Activated CD8-positive, alpha-beta memory T cell treated with anti-CD3 and anti-CD28 coated beads, Interleukin-2, amount 50 U/mL, for 24 hours (primary cell): ENCODE data around the gene POP7.
A peak's percentile ranks its signal among the peaks of the same experiment; 100 is the strongest.
"Not testable (repeated sequence)": the region's sequence is repeated elsewhere in the genome, so short reads cannot be mapped to it uniquely, and the experiment has no call there.

ENCODE experiments used
- DNase-seq: peaks from one replicate; pipeline ENCODE4 v3.0.0-alpha.2; 2020; ENCODE audit errors: extremely low read depth

POP7 gene

DNA sequence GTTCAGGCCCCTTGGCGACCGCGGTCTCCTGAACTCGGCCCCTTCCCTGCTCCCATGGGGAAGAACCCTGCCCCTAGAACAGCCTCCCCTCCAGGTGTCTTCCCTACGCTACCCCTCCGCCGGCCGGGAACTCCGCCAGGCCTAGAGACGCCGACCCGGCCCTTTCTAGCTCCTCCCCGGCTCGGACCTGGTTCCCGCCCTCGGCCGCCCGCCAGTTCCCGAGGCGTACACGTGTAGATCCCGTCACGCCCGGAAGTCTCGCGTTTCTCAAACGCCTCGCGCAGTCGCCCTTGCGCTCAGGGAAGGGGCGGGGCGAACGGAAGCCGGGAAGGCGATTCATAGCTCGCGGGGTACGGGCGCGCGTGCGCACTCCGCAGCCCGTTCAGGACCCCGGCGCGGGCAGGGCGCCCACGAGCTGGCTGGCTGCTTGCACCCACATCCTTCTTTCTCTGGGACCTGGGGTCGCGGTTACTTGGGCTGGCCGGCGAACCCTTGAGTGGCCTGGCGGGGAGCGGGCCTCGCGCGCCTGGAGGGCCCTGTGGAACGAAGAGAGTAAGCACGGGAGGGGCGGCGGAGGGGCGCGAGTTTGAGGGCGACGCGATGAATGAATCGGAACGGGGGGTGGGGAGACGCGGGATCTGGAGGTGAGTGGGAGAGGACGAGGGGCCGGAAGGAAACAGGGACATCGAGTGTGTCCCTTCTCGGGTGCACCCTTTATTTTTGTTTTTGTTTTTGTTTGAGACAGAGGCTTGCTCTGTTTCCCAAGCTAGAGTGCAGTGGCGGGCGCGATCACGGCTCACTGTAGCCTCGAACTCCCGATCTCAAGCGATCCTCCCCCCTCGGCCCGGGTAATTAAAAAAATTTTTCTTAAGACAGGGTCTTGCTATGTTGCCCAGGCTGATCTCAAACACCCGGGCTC lies at the start of gene POP7:
TSS of gene POP7 (plus strand) at position 369 of the 919 bp plus-strand sequence. CDS start 710 bp downstream, outside the sequence.
- DNase-seq: peak; percentile 97

DNA sequence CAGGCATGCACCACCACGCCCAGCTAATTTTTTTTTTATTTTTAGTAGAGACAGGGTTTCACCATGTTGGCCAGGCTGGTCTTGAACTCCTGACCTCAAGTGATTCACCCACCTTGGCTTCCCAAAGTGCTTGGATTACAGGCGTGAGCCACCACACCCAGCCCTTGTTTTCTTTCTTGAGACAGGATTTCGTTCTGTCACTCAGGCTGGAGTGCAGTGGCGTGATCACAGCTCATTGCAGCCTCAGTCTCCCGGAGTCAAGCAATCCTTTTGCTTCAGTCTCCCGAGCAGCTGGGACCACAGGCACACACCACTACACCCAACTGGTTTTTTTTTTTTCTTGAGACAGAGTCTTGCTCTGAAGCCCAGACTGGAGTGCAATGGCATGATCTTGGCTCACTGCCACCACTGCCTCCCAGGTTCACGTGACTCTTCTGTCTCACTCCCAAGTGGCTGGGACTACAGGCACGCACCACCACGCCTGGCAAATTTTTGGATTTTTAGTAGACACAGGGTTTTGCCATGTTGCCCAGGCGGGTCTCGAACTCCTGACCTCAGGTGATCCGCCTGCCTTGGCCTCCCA lies 43.6 kb upstream of the POP7 start:
- DNase-seq: not testable (repeated sequence)

DNA sequence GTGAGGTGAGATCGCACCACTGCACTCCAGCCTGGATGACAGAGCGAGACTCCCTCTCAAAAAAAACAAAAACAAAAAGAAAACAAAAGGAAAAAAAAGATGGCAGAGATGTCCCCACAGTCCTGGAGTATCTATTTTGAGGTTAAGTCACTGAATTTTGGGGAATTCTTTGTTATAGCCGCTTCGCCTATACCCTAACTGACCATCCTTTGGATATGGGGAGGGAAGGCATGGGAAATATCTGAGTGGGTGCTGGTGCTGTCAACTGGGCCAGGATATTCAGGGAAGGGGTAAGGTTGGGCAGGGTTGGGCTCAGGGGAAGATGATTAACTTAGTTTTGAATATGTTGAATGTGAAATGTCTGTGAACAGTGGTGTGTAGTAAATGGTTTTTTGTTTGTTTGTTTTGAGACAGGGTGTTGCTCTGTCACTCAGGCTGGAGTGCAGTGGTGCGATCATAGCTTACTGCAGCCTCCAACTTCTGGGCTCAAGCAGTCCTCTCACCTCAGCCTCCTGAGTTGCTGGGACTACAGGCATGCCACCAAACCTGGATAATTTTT lies 40.7 kb upstream of the POP7 start:
- no peak for DNase-seq

- no peak for DNase-seq
Observed at GRCh38 chr7:100667331-100668068, 38.4 kb upstream of the POP7 start.

DNA sequence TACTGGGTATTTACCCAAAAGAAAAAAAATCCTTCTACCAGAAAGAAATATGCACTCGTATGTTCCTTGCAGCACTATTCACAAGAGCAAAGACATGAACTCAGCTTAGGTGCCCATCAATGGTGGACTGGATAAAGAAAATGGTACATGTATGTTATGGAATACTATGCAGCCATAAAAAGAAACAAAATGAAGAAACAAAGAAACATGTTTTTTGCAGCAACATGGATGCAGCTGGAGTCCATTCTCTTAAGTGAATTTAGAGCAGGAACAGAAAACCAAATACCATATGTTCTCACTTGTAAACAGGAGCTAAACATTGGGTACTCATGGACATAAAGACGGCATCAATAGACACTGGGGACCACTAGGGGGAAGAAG lies 37.9 kb upstream of the POP7 start:
- DNase-seq: no peak

- DNase-seq: not testable (repeated sequence)
Observed at GRCh38 chr7:100669106-100669505, 36.8 kb upstream of the POP7 start.

- DNase-seq: no peak
Observed at GRCh38 chr7:100670074-100670473, 35.8 kb upstream of the POP7 start.

DNA sequence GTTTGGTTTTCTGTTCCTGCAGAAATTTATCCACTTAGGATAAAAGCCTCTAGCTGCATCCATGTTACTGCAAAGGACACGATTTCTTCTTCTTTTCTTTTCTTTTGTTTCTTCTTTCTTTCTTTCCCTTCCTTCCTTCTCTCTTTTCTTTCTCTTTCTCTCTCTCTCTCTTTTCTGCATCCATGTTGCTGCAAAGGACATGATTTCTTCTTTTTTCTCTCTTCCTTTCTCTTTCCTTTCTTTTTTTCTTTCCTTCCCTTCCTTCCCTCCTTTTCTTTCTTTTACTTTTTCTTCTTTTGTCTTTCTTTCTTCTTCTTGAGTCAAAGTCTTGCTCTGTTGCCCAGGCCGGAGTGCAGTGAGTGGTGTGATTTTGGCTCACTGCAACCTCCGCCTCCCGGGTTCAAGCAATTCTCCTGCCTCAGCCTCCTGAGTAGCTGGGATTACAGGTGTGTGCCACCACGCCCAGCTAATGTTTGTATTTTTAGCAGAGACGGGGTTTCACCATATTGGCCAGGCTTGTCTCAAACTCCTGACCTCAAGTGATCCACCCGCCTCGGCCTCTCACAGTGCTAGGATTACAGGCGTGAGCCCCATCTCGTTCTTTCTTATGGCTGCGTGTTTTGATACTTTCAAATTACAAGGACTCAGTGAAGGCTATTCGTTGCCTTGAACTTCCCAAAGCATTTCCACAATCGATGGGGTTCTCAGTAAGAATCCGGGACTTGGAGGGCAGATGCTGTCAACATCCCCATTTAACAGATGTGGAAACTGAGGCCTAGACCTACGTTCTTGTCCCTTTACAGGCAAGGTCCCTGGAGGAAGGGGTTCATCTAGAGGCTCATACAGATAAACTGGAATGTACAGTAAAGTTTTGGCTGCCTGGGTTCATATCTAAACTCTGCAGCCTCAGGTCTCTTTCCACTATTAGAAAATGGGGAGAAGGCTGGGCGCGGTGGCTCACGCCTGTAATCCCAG lies 34.3 kb upstream of the POP7 start:
- no peak for DNase-seq

- DNase-seq: peak; percentile 98
Observed at GRCh38 chr7:100673302-100673941, 32.5 kb upstream of the POP7 start, which contains the start of gene GNB2. TSS of gene GNB2 (plus strand) at chr7:100673740. CDS start at chr7:100676266, 2,526 bp downstream.

DNA sequence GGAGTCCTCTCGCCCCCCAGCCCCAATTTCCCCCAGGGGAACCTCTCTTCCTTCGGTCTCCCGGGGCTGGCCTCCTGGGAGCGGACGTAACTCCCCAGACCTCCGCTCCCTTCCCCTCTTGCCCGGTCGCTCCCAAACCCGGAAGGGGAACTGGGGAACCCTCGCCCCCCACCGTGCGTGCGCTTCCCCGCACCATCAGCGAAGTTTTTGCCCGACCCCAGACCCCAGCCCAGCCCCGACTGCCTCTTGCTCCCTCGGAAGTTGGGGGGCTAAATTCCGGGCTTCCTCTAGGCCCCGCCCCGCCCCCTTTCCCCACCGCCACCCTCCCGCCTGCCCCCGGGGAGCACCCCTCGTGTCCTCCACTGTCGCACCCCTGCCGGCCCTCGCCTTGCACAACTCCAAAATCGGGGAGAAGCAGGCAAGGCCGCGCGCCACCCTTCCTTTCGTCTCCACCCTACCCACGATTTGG lies 31.9 kb upstream of the POP7 start:
- DNase-seq: no peak

DNA sequence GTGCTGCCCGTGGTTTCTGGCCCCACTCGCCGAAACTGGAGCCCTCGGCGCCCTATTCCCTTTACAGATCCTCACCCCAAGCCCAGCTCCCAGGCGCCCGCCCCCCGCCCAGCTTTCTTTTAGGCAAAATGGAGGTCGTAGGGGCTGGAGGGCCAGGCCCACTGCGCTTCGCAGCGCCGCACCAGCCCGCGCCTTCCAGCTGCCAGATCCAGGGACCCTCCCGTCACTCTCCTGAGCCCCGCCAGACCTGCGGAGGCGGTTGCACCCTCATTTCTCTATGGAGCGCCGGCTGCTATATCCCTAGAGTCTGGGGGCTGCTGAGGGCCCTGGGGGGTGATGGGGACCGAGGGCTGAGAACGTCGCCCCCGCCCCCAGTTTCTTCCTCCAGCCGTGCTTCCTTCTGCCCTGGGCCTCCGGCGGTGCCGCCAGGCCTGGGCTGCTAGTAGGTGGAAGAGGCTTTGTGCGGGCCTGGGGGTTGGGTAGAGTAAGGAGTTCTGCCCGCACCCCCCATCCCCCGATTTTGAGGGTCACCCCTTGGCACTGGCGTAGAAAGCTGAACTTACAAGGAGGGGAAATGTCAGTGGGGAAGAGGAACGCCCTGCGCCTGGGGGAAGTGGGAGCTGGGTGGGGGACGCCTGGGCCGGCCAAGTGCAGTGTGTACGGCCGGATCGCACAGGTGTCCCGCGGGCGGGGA lies 31.4 kb upstream of the POP7 start:
- DNase-seq: no peak

DNA sequence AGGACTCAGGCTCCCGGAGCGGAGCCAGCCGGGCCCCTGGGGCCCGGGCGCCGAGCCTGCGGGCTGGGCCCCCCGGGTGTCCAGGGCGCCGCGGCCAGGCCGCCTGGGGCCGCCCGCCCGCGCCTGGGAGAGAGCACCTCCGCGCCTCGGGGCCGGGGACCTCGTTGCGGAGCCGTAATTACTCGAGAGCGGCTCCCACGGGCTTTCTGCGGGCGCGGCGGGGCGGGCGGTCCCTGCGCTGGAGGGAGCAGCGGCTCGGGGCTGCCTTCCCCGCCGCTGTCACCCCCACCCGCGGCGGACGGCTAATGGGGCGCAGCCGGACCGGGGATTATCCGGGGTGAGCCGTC lies 30.8 kb upstream of the POP7 start:
- DNase-seq: no peak

GRCh38 chr7:100675581-100676350 lies 30.2 kb upstream of the POP7 start:
- DNase-seq: peak; percentile 51

DNA sequence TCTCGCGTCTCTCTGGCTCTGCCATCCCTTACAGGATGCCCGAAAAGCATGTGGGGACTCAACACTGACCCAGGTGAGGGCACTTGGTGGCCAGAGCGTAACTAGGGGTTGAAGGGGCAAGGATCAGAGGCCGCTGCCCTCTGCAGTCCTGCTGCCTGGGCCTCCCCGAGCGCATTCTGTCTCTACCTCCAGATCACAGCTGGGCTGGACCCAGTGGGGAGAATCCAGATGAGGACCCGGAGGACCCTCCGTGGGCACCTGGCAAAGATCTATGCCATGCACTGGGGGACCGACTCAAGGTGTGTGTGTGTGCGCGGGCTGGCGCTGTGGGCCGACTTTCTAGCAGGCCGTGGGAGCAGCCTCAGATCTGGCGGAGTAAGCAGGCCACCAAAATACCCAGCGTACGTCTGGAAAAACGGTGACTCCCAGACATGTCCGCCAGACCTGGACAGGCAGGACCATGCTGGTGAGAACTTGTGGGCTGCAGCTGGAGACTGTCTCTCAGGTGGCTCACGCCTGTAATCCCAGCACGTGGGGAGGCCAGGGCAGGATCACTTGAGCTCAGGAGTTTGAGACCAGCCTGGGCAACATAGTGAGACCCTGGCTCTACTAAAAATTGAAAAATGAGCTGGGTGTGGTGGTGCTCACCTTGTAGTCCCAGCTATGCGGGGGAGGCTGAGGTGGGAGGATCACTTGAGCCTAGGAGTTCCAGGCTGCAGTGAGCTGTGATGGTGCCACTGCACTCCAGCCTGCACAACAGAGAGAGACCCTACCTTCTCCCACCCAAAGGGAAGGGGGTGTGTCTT lies 29.2 kb upstream of the POP7 start:
- no peak for DNase-seq

DNA sequence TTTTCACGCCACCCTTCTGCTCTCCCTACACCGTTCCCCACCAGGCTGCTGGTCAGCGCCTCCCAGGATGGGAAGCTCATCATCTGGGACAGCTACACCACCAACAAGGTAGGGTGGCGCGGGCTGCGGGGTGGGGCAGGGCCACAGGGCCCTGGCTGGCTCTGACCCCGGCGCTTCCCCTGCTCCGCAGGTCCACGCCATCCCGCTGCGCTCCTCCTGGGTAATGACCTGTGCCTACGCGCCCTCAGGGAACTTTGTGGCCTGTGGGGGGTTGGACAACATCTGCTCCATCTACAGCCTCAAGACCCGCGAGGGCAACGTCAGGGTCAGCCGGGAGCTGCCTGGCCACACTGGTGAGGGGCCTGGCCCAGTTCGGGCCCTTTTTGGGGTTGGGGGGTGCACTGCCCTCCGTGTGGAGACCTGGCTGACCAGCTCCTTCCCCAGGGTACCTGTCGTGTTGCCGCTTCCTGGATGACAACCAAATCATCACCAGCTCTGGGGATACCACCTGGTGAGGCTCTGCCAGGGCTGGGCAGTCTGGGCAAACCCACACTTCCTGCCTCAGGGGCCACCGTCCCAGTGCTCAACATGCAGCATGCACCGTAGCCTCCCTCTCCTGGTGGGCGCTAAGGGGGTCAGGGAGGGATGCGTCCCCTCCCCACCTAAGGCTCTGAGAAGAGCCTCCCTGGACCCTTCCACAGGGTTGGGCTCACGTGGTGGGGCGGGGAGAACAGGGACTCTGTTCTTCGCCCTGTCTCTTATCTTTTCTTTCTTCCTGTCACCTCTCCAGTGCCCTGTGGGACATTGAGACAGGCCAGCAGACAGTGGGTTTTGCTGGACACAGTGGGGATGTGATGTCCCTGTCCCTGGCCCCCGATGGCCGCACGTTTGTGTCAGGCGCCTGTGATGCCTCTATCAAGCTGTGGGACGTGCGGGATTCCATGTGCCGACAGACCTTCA lies 28.3 kb upstream of the POP7 start:
- DNase-seq: no peak

DNA sequence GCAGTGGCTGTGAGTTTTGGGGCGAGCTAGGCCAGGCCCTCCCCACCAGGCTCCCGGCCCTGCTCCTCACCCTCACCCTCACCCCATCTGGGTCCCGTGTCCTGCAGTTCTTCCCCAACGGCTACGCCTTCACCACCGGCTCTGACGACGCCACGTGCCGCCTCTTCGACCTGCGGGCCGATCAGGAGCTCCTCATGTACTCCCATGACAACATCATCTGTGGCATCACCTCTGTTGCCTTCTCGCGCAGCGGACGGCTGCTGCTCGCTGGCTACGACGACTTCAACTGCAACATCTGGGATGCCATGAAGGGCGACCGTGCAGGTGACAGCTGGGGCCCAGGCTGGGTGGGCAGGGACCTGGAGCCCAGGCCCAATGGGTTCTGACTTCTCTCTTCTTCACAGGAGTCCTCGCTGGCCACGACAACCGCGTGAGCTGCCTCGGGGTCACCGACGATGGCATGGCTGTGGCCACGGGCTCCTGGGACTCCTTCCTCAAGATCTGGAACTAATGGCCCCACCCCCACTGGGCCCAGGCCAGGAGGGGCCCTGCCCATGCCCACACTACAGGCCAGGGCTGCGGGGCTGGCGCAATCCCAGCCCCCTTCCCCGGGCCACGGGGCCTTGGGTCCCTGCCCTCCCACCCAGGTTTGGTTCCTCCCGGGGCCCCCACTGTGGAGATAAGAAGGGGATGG lies 27.5 kb upstream of the POP7 start:
- DNase-seq: no peak
